Measurements from ENCODE around the gene CCDC154.
"Not testable (repeated sequence)": the region's sequence is repeated elsewhere in the genome, so short reads cannot be mapped to it uniquely, and the experiment has no call there.

The CCDC154 gene

GRCh38 chr16:1455190-1456171, 11.1 kb upstream of the CCDC154 start:
- DNase-seq (ENCODE audit: low spot score), result no peak

GRCh38 chr16:1454561-1454960, 10.2 kb upstream of the CCDC154 start:
- DNase-seq (ENCODE audit: low spot score), result no peak

DNA sequence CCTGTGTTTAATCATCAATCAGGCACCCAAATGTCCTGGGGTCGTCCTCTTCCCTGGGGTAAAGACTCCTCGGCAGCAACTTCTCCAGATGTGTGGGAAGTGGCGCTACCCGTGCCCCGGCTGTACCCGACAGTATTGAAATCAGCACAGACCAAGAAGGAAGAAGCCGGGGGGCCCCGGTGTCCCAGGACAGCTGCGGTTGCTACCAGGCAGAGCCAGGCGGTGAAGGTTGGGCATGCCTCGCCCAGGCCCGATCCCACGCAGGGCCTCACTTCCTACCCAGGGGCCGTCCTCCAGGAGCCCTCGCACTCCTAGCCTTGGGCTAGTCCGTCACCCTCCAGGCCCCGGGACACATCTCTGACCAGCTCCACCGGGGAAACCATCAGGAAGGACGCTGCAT, 9.0 kb upstream of the CCDC154 start:
- no peak for DNase-seq (ENCODE audit: low spot score)

GRCh38 chr16:1452530-1452929, 8.2 kb upstream of the CCDC154 start:
- DNase-seq (ENCODE audit: low spot score), result no peak

DNA sequence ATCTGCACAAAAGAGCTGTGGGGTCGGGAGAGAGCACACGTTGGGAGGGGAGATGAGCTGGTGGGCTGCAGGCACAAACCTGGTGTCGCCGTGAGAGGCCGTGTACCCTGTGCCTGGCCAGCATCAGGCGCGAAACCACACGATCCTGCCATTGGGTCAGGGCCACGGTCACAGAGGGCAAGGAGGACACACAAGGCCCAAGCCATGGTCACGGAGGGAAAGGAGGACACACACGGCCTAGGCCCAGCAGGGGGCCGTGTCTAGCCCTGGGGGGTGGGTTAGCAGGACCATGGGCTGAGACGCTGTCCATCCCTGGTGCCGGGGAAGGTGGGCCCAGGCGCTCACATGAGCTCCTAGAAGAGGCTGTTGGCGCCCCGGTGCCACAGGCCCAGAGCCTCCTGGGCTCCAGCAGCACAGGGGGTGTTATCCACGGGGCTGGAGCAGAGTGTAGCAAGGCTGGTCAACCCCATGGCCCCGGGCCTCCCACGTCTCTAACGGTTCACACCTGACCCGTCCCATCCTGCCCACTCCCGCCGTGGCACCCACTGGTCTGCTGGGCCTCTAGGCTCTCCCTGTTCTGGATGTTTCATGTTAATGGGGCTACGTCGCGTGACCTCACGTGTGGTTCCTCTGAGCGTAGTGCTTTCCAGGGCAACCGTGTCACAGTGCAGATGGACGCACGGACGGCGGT, 7.5 kb upstream of the CCDC154 start:
- no peak for DNase-seq (ENCODE audit: low spot score)

- no peak for DNase-seq (ENCODE audit: low spot score)
These were observed 6.5 kb upstream of the CCDC154 start for GRCh38 chr16:1450841-1451240.

GRCh38 chr16:1450218-1450617, 5.9 kb upstream of the CCDC154 start:
- DNase-seq (ENCODE audit: low spot score), result no peak

GRCh38 chr16:1449201-1449788, 4.9 kb upstream of the CCDC154 start:
- no peak for DNase-seq (ENCODE audit: low spot score)

DNA sequence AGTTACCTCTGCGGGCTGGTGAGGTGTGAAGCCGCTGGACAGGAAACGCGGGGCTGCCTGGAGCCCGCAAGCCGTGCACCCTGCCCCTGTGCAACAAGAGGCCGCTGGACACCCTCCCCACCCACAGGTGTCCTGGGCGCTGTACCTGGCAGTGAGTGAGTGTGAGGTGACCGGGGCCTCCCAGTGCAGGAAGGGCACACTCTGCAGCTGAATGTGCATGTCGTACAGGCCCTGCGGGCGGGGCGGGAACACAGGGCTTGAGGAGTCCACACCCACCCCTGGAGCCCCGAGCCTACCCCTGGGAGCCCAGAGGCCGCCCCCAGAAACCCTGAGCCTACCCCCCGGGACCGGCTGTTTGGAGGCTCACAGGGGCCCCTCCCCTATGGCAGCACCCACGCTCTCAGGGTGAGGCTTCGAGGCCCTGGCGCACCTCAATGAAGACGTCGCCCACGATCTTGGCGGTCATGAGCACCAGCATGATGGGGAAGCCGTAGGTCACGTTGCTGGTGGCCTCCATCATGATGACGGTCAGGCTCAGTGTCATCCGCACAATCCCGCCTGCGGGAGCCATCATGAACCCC, 4.3 kb upstream of the CCDC154 start:
- no peak for DNase-seq (ENCODE audit: low spot score)

DNA sequence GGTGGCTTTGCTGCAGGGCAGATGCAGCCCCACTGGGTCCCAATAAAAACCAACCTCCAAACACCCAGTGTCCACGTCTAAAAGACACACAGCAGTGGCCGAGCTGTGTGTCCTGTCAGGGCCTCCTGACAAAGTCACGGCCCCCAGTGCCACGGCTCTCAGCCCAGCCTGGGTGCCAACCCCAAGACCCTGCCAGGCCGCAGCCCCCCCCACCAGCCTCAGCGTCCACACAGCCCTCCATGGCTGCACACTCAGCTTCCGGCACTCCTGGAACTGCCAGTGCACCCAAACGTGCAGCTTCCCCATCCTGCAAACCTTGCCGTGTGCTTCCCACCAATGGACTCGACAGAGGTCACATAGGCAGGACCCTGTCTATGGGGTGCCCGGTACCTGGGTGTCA, 3.6 kb upstream of the CCDC154 start:
- no peak for DNase-seq (ENCODE audit: low spot score)

DNA sequence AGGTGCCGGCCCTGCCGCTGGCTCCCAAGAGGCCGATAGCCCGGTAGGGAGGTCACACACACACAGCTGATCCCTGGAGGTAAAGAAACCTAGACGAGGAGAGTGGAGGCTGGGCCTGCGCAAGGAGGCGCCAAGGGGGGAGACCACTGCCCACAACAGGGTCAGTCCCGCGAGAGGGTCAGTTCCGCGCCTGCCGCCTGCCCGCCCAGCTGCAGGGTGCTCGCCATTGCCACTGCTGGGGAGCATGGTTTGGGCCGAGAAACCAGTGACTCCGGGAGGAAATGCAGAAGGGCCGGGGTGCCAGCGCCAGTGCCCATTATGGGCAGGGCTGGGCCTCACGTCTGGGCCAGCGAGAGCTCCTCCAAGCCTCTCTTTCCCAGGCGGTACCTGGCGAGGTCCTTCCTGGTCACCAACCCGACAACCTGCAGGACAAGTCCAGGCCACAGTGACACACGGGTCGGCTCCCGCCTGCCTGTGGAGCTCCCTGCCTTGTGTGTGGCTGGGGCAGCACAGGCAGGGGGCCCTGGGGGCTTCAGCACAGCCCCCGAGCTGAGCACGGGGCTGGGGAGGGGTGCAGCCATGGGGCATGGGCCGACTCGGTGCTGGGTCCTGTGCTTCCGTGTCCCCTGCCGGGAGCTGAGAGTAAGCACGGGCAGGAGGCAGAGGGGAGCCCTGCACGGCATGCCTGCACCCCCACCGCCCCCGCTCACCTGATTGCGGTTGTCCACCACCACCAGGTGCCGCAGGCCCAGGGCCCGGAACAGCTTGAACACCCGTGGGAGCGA, 2.1 kb upstream of the CCDC154 start:
- no peak for DNase-seq (ENCODE audit: low spot score)

DNA sequence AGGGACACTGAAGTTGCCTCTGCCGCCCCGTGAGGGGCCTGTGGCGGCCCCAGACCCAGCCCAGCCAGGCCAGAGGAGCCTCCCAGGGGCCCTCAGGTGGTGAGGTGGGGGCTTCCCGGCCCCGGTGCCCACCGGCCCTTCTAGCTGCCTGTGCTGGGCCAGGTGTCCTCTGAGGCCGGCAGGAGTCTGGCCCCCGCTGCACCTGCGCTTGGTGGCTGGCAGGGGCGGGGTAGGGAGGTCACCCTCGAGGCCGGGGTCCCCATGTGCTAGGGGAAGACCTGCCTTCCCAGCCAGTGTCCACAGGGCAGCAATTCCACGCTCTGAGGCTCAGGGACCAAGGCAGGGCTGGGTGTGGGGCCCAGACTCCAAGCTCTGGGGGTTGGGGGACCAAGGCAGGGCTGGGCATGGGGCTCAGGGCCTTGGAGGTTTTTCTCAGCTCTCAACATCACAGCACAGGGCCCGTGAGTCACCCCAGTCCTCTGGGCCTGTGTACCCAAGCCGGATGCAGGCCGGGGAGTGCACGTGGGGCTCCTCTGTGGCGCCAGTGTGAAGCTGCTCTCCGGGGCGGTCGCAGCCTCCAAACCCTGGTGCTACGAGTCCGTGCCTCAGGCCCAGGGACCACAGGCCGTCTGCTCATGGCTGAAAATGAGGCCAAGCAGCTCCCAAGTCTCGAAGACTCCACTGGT, 1.3 kb upstream of the CCDC154 start:
- DNase-seq (ENCODE audit: low spot score), result no peak

- DNase-seq (ENCODE audit: low spot score), result no peak
These were observed 568 bp upstream of the CCDC154 start for GRCh38 chr16:1444730-1445517.

GRCh38 chr16:1443403-1443973, 868 bp downstream of the CCDC154 start:
- peak; percentile 41 for DNase-seq (ENCODE audit: low spot score)

DNA sequence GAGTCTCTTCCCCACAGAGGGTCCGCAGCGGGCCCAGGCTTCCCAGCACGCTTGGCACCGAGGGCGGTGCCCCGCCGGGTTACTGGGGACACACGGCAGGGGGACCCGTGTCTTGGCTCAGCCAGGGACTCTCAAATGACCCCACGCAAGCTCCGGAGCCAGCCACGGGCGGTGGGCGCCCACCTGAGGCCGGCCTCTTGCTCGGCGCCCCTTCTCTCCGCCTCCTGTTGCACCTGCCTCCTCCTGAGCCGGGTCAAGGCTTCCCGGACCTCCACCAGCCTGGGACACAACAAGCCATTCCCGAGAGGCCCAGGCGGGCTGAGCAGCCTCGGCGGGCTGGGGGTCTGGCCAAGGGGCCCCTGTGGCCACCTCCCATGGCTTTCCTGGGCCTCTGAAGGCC, 1.7 kb downstream of the CCDC154 start:
- no peak for DNase-seq (ENCODE audit: low spot score)

DNA sequence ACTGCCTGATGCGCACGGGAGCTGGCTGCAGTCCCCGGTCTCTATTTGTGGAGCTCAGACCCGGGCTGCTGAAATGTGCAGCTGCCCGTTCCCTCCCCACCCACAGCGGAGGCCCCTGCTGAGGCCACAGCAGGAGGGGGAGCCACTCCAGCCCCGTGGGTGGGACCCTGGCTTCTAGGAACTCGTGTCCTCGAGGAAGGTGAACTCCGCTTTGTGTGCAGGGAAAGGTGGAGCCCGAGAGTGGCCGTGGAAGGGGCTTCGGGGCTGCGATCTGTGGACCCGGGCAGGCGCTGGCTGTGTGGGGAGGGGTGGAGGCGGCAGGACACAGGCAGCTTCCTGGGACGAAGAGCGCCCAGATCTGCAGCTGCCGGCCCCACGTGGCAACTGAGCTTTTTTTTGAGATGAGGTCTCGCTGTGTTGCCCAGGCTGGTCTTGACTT, 2.9 kb downstream of the CCDC154 start:
- DNase-seq (ENCODE audit: low spot score), result no peak

- DNase-seq (ENCODE audit: low spot score), result not testable (repeated sequence)
These were observed 4.7 kb downstream of the CCDC154 start for GRCh38 chr16:1439699-1440074.

DNA sequence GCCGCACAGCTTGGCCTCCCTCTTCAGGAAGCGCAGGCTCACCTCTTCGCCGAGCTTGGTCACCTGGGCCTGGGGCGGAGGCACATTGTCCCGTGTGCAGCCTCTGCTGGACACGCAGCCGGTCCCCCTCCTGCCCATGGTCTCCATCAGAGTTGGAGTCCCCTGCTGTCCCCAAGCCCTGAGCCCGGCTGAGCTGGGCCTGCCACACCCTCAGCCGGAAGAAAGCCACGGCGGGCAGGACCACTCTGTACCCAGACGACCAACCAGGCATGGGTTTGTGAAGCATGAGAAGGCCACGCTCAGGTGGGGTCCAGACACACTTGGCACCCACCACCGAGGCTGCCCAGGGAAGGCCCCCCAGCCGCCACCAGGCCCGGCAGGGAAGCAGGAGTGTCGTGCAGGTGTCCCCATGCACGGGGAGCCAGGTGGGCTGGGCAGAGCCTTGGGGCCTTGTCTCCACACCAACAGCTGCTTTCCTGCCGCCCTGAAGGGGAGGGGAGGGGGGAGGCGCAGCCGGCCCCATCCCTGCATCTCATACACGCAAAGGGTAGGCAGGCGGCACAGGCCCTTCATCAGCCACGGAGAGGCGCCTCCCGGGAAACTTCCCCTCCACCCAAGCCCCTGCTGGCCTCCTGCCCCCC, 5.2 kb downstream of the CCDC154 start:
- no peak for DNase-seq (ENCODE audit: low spot score)

Measured in SK-N-DZ (cell line).